ENCODE data around the gene OVOL1.
"Not testable (repeated sequence)": the region's sequence is repeated elsewhere in the genome, so short reads cannot be mapped to it uniquely, and the experiment has no call there.

Gene OVOL1

DNA sequence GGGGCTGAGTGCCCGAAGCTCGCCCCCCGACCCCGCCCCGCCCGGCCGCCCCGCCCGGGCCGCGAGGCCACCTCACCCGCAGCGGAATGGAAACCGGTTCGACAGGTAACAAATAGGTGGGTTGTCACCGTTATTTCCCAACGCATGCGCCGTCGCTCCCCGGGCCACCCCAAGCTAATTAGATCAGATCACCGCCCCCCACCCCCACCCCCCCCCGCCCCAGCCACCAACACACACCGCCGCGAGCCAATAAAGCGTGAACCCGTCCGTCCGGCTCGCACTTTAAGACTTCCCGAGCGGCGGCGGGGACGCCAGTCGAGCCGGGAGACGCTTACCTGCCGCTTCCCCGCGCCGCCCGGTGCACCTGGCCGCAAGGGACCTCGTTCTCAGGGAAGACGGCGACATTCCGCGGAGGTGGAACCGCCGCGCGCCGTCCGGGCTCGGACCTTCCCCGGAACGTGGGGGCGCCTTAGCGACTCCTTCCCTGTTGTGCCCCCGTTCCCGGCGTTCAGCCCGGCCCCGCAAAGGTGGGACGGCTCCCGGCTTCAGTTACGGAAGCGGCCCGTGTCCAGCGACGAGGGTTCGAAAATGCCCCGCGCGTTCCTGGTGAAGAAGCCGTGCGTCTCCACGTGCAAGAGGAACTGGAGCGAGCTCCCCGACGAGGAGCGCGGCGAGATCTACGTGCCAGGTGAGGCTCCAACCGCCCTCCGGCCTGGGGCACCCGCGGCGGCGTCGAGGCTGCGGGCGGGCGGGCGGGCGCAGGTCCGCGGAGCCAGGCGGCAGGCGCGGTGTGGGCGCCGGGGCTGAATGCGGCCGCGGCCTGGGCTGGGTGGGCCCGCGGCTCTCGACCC, at the start of gene OVOL1:
Gene OVOL1, plus strand, starts transcription at position 278 of the 851 bp plus-strand sequence. Its CDS starts 311 bp downstream, at position 589.
- no peak for DNase-seq

- DNase-seq = no peak
Observed at GRCh38 chr11:65739022-65739421, 47.8 kb upstream of the OVOL1 start.

DNA sequence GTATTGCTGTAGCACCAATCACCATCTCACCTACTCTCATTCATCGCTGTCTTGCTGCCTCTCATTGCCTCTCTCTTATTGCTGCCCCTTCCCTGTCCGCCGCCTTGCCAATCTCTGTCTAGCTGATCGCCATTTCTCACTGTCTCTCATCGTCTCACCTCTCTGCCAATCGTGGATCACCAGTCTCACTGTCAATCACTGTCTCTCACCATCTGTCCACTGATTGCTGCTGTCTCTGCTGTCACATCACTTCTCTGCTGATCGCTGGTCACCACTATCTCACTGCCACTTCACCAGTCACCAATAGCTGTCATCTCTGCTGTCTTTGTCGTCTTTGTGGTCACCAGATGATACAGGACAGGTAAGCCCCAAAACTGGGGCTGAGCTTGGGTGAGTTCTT, 45.7 kb upstream of the OVOL1 start:
- no peak for DNase-seq

GRCh38 chr11:65742353-65742752, 44.5 kb upstream of the OVOL1 start:
- no peak for DNase-seq

DNA sequence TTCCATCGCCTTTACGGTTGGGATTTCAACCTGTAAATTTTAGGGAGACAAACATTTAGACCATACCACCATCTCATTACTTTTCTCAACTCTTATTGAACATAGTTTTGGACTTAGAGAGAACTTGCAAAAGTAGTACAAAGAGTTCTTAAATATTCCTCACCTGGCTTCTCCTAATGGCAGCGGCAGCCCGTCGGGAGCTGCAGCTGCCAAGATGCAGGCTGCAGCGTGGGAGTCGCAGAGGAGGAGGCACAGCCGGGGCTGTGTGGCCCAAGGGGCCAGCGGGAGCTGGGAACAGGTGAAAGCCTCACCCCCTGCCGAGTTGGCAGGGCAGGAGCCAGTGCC, 43.2 kb upstream of the OVOL1 start:
- DNase-seq = no peak

GRCh38 chr11:65744026-65744698, 42.7 kb upstream of the OVOL1 start:
- no peak for DNase-seq

DNA sequence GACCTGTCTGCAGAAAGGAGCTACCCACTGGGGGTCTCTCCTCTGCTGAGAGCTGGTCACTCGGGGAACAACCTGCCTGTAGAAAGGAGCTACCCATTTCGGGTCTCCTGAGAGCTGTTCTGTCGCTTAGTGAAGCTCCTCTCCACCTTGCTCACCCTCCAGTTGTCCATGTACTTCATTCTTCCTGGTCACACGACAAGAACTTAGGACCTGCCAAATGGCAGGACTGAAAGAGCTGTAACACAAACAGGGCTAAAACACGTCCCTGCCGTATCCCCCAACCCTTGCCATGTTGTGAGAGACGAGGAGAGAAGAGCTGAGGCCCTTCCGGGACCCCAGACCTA, 42.2 kb upstream of the OVOL1 start:
- no peak for DNase-seq

DNA sequence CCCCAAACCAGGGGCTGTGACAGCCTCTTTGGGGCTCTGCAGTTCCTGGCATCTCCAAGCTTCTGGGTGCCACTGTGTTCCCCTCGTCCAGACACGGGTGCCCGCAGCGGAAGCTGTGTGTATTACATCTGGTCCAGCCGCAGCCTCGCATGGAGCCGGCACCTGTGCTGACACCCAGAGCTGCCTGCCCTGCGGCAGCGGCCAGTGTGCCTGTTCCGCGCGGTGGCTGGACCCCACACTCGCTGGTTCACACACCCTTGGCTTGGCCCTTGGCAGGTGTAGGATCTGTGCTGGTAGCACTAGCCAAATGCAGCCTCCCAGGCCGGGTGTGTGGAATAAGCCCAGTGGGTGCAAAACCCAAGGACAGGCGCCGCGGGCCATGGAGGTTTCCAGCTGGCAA, 41.8 kb upstream of the OVOL1 start:
- DNase-seq = no peak

GRCh38 chr11:65762169-65762568, 24.7 kb upstream of the OVOL1 start:
- not testable (repeated sequence) for DNase-seq

GRCh38 chr11:65762816-65763215, 24.0 kb upstream of the OVOL1 start:
- not testable (repeated sequence) for DNase-seq

DNA sequence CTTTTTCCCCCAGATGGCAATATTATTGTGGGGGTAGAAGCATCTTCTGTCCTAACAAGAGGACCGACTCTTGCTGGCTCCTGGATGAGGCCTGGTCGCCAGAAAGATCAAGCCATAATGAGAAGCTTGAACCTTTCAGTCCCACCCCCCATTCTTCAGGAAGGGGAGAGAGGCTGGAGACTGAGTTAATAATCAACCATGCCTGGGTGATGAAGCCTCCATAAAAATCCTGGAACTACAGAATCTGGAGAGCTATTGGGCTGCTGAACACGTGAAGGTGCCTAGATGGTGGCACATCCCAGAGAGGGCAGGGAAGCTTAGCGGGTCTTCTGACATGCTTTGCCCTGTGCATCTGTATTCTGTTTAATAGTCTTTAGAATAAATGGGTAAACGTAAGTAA, 22.4 kb upstream of the OVOL1 start:
- DNase-seq = no peak

DNA sequence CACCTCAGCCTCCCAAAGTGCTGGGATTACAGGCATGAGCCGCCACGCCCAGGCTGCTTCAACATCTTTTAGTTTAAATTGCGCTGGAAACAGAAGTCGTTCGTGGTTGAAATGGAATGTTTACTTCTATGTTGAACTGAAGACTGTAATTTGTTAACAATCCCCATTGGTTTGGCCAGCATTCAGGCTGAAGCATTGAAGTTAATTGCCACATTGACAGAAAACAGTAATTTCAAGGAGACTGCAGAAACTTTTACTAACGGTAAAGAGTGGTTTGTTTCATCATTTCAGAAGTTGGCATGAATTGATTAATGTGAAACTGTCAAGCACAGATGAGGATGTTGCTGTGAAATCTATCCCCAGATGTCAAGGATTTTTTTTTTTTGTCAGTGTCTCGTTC, 20.3 kb upstream of the OVOL1 start:
- no peak for DNase-seq

GRCh38 chr11:65767406-65767805, 19.5 kb upstream of the OVOL1 start:
- DNase-seq = no peak

DNA sequence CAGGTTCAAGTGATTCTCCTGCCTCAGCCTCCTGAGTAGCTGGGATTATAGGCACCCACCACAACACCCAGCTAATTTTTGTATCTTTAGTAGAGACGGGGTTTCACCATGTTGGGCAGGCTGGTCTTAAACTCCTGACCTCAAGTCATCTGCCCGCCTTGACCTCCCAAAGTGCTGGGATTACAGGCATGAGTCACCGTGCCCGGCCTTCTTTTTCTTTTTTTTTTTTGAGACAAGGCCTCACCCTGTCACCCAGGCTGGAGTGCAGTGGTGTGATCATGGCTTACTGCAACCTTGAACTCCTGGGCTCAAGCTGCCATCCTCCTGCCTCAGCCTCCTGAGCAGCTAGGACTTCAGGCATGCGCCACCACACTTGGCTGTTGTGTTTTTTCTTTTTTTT, 19.1 kb upstream of the OVOL1 start:
- DNase-seq = not testable (repeated sequence)

- DNase-seq = no peak
Observed at GRCh38 chr11:65770951-65771567, 15.8 kb upstream of the OVOL1 start.

DNA sequence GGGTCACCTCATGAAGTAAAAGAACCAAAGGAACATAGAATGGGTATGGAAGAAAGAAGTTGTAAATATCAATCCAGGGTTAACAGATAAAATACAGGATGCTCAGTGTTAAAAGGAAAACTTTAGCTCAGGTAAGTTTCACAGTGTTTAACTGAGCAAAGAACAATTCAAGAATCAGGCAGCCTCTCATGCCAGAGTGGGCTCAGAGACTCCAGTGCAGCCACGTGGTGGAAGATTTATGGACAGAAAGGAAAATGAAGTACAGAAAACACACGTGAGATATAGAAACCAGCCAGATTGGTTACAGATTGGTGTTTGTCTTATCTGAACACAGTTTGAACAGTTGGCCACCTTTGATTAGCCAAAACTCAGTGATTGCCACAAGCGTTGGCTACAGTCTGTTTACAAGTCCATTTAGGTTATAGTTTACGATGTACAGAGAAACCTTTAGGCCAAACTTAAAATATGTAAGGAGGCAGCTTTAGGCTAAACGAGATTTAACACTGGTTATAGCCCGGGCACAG, 15.2 kb upstream of the OVOL1 start:
- DNase-seq = no peak

- DNase-seq = no peak
Observed at GRCh38 chr11:65773784-65774411, 13.0 kb upstream of the OVOL1 start.

- DNase-seq = no peak
Observed at GRCh38 chr11:65774525-65775306, 12.1 kb upstream of the OVOL1 start.

DNA sequence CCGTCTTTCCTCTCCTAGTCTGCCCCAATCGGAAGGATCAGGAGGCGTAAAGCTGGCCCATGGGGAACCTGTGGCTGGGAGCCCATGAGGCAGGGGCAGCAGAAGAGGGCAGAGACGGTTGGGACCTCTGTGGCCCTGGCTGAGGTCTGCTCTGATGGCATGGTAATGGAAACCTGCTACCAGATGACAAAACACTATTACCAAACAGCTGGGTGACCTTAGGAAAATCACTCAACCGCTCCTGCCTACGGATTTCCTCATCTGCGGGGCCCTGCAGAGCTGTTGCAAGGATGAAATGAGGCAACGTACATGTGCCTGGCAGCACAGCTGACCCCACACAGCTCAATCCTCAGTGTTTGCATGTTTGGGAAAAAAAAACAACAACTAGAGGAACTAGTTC, 10.7 kb upstream of the OVOL1 start:
- DNase-seq = no peak

- no peak for DNase-seq
Observed at GRCh38 chr11:65776710-65777141, 10.1 kb upstream of the OVOL1 start.

DNA sequence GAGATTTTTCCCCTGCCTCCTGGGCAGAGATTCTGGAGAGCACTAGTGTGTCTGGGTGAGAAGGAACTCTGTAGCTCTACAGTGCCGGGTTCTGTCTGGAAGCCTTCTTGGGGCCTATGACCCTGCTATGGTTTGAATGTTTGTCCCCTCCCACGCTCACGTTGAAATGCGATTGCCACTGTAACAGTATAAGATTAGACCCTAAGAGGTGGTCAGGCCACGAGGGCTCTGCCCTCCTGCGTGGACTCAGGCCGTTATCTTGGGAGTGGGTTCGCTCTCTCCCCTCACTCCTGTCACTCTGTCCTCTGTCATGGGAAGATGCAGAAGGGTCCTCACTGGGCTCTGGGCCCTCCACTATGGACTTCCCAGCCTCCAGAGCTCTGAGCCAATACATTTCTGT, 9.6 kb upstream of the OVOL1 start:
- DNase-seq = no peak

- DNase-seq = no peak
Observed at GRCh38 chr11:65777821-65778361, 9.0 kb upstream of the OVOL1 start.
